ENCODE results near the gene PIGL.
A peak's percentile ranks its signal among the peaks of the same experiment; 100 is the strongest.
"Not testable (repeated sequence)": the region's sequence is repeated elsewhere in the genome, so short reads cannot be mapped to it uniquely, and the experiment has no call there.

The PIGL gene

GRCh38 chr17:16277163-16277562, 60.2 kb downstream of the PIGL start:
- no peak for DNase-seq

GRCh38 chr17:16281351-16281750, 64.3 kb downstream of the PIGL start:
- DNase-seq: no peak

GRCh38 chr17:16282522-16282921, 65.5 kb downstream of the PIGL start:
- DNase-seq: peak; percentile 90

- DNase-seq: no peak
Measured at GRCh38 chr17:16283705-16284104, 66.7 kb downstream of the PIGL start.

- no peak for DNase-seq
Measured at GRCh38 chr17:16285646-16286008, 68.6 kb downstream of the PIGL start.

- DNase-seq: peak; percentile 98
Measured at GRCh38 chr17:16286009-16286946, 69.3 kb downstream of the PIGL start.

GRCh38 chr17:16286947-16287562, 70.0 kb downstream of the PIGL start:
- DNase-seq: no peak

GRCh38 chr17:16287563-16288027, 70.6 kb downstream of the PIGL start:
- peak; percentile 55 for DNase-seq

- no peak for DNase-seq
Measured at GRCh38 chr17:16288860-16289571, 72.0 kb downstream of the PIGL start.

- DNase-seq: no peak
Measured at GRCh38 chr17:16293931-16294330, 76.9 kb downstream of the PIGL start.

GRCh38 chr17:16294560-16294959, 77.5 kb downstream of the PIGL start:
- DNase-seq: no peak

- DNase-seq: not testable (repeated sequence)
Measured at GRCh38 chr17:16296072-16296471, 79.1 kb downstream of the PIGL start.

GRCh38 chr17:16297367-16298139, 80.5 kb downstream of the PIGL start:
- no peak for DNase-seq

- DNase-seq: no peak
Measured at GRCh38 chr17:16298140-16298662, 81.2 kb downstream of the PIGL start.

- no peak for DNase-seq
Measured at GRCh38 chr17:16300554-16300953, 83.5 kb downstream of the PIGL start.

GRCh38 chr17:16301963-16302855, 85.2 kb downstream of the PIGL start:
- DNase-seq: no peak

GRCh38 chr17:16302856-16303255, 85.8 kb downstream of the PIGL start:
- DNase-seq: no peak

- DNase-seq: no peak
Measured at GRCh38 chr17:16304830-16305229, 87.8 kb downstream of the PIGL start.

- no peak for DNase-seq
Measured at GRCh38 chr17:16306211-16306610, 89.2 kb downstream of the PIGL start.

GRCh38 chr17:16312061-16312460, 95.1 kb downstream of the PIGL start:
- DNase-seq: not testable (repeated sequence)

Data from kidney glomerular epithelial cell (primary cell).